Vagina (tissue), 2 donors: Measurements from ENCODE around the gene MAPRE3. TPM values are rescaled to one million over a fixed set of nuclear protein-coding genes. Genes with fewer than 3 reads are reported as not detected.

Source experiments
- DNase-seq, 2 donors: peaks; one replicate each; pipeline ENCODE4 v3.0.0-alpha.2; 2017; ENCODE audit errors: extremely low spot score in 2 of 2
- H3K27ac ChIP-seq: fragments of 200-600 bp; sonication (generic); one replicate; pipeline ENCODE4 v1.5.1; 2019
- H3K27me3 ChIP-seq: fragments of 200-600 bp; sonication (generic); one replicate; pipeline ENCODE4 v1.5.1; 2019
- H3K36me3 ChIP-seq, 2 donors: fragments of 200-600 bp; sonication (generic); one replicate each; pipeline ENCODE4 v1.5.1; 2017 to 2019
- H3K4me1 ChIP-seq: fragments of 200-600 bp; sonication (generic); one replicate; pipeline ENCODE4 v1.5.1; 2019
- H3K4me3 ChIP-seq, 2 donors: fragments of 200-600 bp; sonication (generic); 1 replicate in 1 of 2; 2 replicates in 1 of 2; pipeline ENCODE4 v1.5.1; 2016 to 2019
- H3K9me3 ChIP-seq: fragments of 200-600 bp; sonication (generic); one replicate; pipeline ENCODE4 v1.5.1; 2019
- CTCF ChIP-seq, 3 experiments: fragments of 450-650 bp in 2 of 3; fragments of 200-600 bp in 1 of 3; sonication (generic) in 1 of 3; IDR thresholded peaks; one replicate each; pipeline ENCODE4 v1.5.1; 2017 to 2019; ENCODE audit warnings: antibody characterized with exemption in 3 of 3, mild to moderate bottlenecking in 2 of 3, moderate library complexity in 2 of 3
- POLR2A ChIP-seq, 2 donors: fragments of 450-650 bp; IDR thresholded peaks; one replicate each; pipeline ENCODE4 v1.6.1; 2017; ENCODE audit warnings: antibody characterized with exemption in 2 of 2, mild to moderate bottlenecking in 2 of 2, moderate library complexity in 2 of 2
- POLR2AphosphoS5 ChIP-seq, 2 donors: sonication (generic); formaldehyde crosslinking; IDR thresholded peaks; one replicate each; pipeline ENCODE4 v1.9.0; 2017; ENCODE audit warnings: antibody characterized with exemption in 2 of 2, mild to moderate bottlenecking in 2 of 2, low read depth in 1 of 2; ENCODE audit not compliant: insufficient read depth in 1 of 2
- intact Hi-C: fragments of 100-400 bp; cut with DNase I; formaldehyde crosslinking; loops from one replicate; pipeline ENCODE4 v1.15.1; 2023
- total RNA-seq: library from RNA; depleted of rRNA; stranded (reverse); fragments of >200 nt; gene quantifications from one replicate; pipeline ENCODE4 v1.2.3, GENCODE V29; 2016

MAPRE3 gene
- total RNA-seq, 1 donor from 2014 or later, result 20.6 TPM

- DNase-seq, result no peak
- peak; percentile 33 to 52 (median 52) for TF ChIP-seq CTCF (IDR thresholded peaks at IDR 0.05)
- TF ChIP-seq POLR2AphosphoS5 (IDR thresholded peaks at IDR 0.05; ENCODE audit: insufficient read depth in 1 of 2, low read depth in 1 of 2), result no peak
- TF ChIP-seq POLR2A (IDR thresholded peaks at IDR 0.05), result no peak
- Histone ChIP-seq H3K27ac (no peak overlapping the region), H3K36me3 (no peaks in the 10 kb centered on the region), H3K4me1 (no peaks in the 10 kb centered on the region), H3K4me3 (no peak overlapping the region), H3K27me3 (no peaks in the 10 kb centered on the region), H3K9me3 (no peaks in the 10 kb centered on the region)
- intact Hi-C loops, result loop anchor here (5.0 kb wide), 1 partner anchor 95 kb away; the partner anchor contains the start of gene DPYSL5
Observed at GRCh38 chr2:26942543-26943295, 27.7 kb upstream of the MAPRE3 start.

GRCh38 chr2:26945991-26946750, 24.3 kb upstream of the MAPRE3 start:
- H3K27me3 ChIP-seq, result no peaks in the 10 kb centered on the region
- intact Hi-C loops, result loop anchor here (2.0 kb wide), 1 partner anchor 57 kb away; no protein-coding TSS in a partner anchor
- TF ChIP-seq POLR2AphosphoS5 (IDR thresholded peaks at IDR 0.05; ENCODE audit: insufficient read depth in 1 of 2, low read depth in 1 of 2) (no peak), POLR2A (IDR thresholded peaks at IDR 0.05) (no peak), CTCF (IDR thresholded peaks at IDR 0.05) (no peak)
- DNase-seq, result no peak
- no peaks in the 10 kb centered on the region for H3K4me1 ChIP-seq
- no peaks in the 10 kb centered on the region for H3K36me3 ChIP-seq
- H3K27ac ChIP-seq, result no peak overlapping the region
- H3K9me3 ChIP-seq, result no peaks in the 10 kb centered on the region
- H3K4me3 ChIP-seq, result no peak overlapping the region

GRCh38 chr2:26946841-26947784, 23.3 kb upstream of the MAPRE3 start:
- Histone ChIP-seq H3K27me3 (no peaks in the 10 kb centered on the region), H3K36me3 (no peaks in the 10 kb centered on the region), H3K4me1 (no peaks in the 10 kb centered on the region), H3K27ac (no peak overlapping the region), H3K4me3 (no peak overlapping the region), H3K9me3 (no peaks in the 10 kb centered on the region)
- no peak for DNase-seq
- TF ChIP-seq POLR2AphosphoS5 (IDR thresholded peaks at IDR 0.05; ENCODE audit: insufficient read depth in 1 of 2, low read depth in 1 of 2), result no peak
- no peak for TF ChIP-seq CTCF (IDR thresholded peaks at IDR 0.05)
- TF ChIP-seq POLR2A (IDR thresholded peaks at IDR 0.05), result no peak
- intact Hi-C loops, result loop anchor here (2.0 kb wide), 1 partner anchor 58 kb away; no protein-coding TSS in a partner anchor

- Histone ChIP-seq H3K27ac (no peak overlapping the region), H3K4me3 (no peak overlapping the region)
- intact Hi-C loops, result no loop called here
Observed at GRCh38 chr2:26948800-26949199, 21.6 kb upstream of the MAPRE3 start.

More at GRCh38 chr2:26948800-26949199, 21.6 kb upstream of the MAPRE3 start:
- H3K36me3 ChIP-seq, result no peaks in the 10 kb centered on the region
- H3K4me1 ChIP-seq, result no peaks in the 10 kb centered on the region
- TF ChIP-seq POLR2A (IDR thresholded peaks at IDR 0.05) (no peak), CTCF (IDR thresholded peaks at IDR 0.05) (no peak), POLR2AphosphoS5 (IDR thresholded peaks at IDR 0.05; ENCODE audit: insufficient read depth in 1 of 2, low read depth in 1 of 2) (no peak)
- no peaks in the 10 kb centered on the region for H3K27me3 ChIP-seq
- no peak for DNase-seq
- H3K9me3 ChIP-seq, result no peaks in the 10 kb centered on the region
